GM23248 (cell line): ENCODE results near the gene SYNDIG1.

ENCODE experiments used
- EZH2 ChIP-seq: fragments of 200-600 bp; sonication (generic); IDR thresholded peaks from 2 replicates; pipeline ENCODE4 v1.6.1; 2018; ENCODE audit warnings: antibody characterized with exemption, mild to moderate bottlenecking; ENCODE audit not compliant: insufficient read depth, poor library complexity, severe bottlenecking
- EZH2phosphoT487 ChIP-seq: fragments of 200-600 bp; sonication (generic); IDR thresholded peaks from 2 replicates; pipeline ENCODE4 v1.6.1; 2018; ENCODE audit warnings: antibody characterized with exemption, moderate library complexity, mild to moderate bottlenecking, low read depth; ENCODE audit not compliant: insufficient read depth

GRCh38 chr20:24647713-24648112 lies 178.3 kb downstream of the SYNDIG1 start:
- TF ChIP-seq EZH2phosphoT487 (no peak), EZH2 (no peak)
